Measurements from ENCODE around the gene MTHFR.

Gene MTHFR

GRCh38 chr1:11805422-11806306, at the start of gene MTHFR, which contains the start of gene CLCN6:
MTHFR (minus strand) TSS chr1:11805964; CDS start chr1:11803116, 2,848 bp downstream.
CLCN6 (plus strand) TSS chr1:11806191; CDS start chr1:11806263, 72 bp downstream.
- peak; percentile 92 for DNase-seq

- no peak for DNase-seq
Measured at GRCh38 chr1:11855430-11855829, 49.7 kb upstream of the MTHFR start.

- no peak for DNase-seq
Measured at GRCh38 chr1:11854519-11854918, 48.8 kb upstream of the MTHFR start.

- DNase-seq, result no peak
Measured at GRCh38 chr1:11851180-11851579, 45.4 kb upstream of the MTHFR start.

DNA sequence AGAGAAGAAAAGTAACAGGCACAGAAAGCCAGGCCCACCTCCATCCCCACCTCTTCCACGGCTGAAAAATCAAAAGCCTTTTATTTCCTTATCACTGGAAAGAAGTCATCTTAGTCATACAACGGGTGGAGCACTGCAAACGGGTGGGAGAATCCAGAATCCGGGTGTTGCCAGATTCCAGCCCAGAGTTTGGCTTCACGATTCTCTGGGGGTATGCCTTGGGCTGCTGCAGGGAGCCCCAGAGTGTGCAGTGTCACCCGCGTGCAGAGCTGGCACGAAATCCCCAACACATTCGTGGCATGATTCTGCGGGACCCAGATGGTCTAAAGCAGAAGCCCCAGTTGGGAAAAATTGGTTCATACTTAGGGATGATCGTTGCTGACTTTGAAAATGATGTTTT, 44.4 kb upstream of the MTHFR start:
- no peak for DNase-seq

DNA sequence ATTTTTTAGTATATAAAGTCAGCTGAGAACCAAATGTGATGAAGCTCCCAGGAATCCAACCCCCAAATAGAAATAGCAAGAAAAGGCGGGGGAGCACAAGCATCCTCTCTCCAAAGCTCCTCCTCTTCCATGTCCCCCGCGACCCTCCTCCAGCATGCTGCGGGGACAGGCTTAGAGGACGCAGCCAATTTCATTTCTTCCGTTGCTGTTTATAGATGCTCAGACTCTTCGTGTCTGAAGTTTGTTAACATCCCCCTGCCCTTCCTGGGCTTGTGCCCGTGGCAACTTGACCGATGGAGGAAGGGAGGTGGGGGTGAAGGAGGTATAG, 42.6 kb upstream of the MTHFR start:
- no peak for DNase-seq

GRCh38 chr1:11847667-11848372, 42.1 kb upstream of the MTHFR start, which contains the start of gene NPPA:
NPPA (minus strand) TSS chr1:11847783; CDS start chr1:11847684, 99 bp downstream.
- peak; percentile 90 for DNase-seq

DNA sequence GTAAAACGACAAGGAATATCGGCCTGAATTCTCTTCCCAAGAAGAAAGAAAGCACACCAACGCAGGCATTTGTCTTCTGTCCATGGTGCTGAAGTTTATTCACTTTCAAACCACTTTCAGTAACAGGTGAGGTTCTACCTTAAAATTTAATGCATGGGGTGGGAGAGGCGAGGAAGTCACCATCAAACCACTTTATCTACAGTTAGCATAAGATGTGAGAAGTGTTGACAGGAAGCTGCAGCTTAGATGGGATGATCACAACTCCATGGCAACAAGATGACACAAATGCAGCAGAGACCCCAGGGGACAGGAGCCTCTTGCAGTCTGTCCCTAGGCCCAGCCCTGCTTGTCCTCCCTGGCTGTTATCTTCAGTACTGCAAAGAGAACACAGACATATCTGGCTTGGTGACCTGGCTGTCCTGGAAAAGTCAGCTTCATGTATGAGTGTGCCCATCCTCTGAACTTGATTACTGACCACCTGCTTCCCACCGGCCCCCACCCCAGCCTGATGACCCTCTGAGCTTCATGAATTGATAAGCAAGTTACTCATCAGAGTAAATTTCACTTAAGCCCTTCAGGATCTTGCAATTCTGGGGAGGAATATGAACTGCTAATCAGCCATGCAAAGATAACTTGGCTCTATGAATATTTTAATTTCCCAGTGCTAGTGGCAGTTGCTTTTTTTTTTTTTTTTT, 40.0 kb upstream of the MTHFR start:
- no peak for DNase-seq

DNA sequence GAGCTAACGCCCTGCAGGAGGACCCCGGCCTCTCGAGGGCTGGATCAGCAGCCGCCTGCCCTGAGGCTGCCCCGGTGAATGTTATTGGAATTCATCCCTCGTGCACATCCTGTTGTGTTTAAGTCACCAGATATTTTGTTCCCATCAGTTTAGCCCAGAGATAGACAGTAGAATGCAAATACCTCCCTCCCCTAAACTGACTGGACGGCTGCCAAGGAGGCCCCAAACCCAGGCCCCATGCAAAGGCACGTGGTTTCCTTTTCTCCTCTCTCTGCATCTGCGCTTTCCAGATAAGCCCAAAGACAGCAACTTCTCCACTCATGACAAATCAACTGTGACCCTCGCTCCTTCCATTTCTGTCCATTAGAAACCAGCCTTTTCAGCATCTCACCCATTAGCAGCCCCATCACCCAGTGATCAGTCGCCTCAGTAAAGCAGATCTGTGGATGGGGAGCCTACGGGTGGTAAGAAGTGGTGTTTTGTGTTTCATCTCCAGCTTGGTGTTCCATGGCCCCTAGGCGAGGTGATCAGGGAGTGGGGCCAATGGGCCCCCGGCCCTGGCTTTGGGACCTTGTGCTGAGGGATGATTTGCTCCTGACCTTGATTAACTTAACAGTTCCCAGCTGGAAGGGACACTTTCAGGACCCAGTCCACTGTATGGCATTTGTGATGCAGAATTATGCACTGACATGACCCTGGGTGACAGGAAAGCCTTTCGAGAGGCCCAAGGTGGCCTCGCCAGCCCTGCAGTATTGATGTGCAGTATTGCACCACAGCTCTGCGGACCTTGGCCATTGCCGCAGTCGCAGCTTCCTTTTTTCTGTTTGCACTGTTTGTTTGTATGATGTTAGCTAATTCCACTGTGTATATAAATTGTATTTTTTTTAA, 36.6 kb upstream of the MTHFR start:
- no peak for DNase-seq

GRCh38 chr1:11841245-11842153, 35.7 kb upstream of the MTHFR start:
- DNase-seq, result no peak

DNA sequence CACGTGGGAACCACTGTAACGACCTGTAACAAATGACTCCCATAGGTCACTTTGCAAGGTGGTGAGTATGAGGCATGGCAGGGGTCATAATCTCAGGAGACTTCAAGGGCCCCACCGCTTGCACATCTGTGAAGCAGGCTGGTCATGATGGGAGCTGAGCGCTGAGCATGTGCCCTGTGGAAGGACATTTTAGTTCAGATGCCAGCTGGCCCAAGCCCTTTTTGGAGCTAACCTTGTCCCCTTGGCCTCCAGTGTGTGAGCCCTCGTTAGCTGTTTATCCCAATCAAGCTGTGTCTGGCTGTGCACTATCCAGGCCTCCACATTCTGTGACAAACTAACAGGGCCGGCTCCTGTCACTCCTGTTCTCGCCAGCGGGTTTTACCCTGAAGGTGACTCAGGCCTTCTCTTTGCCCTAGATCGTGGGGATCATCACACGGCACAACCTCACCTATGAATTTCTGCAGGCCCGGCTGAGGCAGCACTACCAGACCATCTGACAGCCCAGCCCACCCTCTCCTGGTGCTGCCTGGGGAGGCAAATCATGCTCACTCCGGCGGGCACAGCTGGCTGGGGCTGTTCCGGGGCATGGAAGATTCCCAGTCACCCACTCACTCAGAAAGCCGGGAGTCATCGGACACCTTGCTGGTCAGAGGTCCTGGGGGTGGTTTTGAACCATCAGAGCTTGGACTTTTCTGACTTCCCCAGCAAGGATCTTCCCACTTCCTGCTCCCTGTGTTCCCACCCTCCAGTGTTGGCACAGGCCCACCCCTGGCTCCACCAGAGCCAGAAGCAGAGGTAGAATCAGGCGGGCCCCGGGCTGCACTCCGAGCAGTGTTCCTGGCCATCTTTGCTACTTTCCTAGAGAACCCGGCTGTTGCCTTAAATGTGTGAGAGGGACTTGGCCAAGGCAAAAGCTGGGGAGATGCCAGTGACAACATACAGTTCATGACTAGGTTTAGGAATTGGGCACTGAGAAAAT, 34.3 kb upstream of the MTHFR start:
- DNase-seq, result no peak

DNA sequence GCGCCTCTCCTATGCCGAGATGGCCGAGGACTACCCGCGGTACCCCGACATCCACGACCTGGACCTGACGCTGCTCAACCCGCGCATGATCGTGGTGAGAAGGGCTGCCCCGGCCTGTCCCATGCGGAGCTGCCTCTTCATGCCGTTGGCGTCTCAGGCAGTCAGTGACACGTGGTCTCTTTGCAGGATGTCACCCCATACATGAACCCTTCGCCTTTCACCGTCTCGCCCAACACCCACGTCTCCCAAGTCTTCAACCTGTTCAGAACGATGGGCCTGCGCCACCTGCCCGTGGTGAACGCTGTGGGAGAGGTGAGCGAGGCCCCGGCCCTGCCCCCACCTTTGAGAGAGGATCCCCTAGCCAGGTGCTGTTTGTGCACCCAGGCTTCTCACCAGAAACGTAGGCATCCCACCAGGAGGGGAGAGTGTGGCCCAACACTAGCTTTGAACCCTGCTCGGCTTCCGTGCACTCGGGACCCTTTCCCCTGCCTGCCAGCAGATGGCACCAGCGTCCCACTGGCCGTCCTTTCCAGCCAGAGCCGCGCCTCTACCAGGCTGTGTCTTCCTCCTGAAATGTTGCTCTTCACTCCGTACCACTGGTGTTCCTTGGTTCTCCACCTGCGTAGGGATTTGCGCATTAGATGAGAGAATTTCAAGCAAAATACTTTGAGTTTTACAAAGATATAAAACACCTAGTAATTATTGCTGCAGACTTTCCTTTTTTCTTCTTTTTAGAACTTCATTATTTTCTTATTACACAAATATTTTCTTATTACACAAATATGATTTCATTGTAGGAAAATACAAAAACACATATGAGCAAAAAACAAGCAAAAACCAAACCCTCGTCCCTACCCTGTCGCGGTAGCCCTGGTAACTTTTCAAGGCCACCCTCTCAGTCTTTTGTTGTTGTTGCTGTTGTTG, 32.8 kb upstream of the MTHFR start:
- peak; percentile 42 for DNase-seq

DNA sequence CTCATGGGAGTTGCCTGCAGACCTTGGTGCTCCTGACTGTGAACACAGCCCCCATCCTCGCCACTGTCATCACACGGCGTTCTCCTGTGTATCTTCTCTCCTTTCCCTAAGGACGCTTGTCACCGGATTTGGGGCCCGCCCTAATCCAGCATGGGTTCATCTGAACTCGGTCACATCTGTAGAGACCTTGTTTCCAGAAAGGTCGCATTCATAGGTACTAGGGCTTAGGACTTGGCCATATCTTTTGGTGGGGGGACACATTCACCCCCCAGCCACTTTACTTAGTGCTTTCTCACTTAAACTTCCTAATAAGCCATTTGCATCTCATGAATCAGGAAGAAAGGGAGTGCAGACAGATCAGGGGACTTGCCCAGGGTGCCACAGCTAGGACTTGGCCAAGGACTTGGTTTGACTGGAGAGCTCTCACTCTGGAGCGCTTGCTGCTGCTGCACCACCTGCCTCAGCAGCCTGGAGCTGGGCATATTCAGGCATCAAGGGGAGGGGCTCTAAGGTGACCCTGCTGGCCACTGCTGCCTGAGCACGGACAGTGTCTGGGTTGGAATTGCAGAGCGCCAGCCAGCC, 32.1 kb upstream of the MTHFR start:
- DNase-seq, result no peak

GRCh38 chr1:11836955-11837766, 31.4 kb upstream of the MTHFR start:
- no peak for DNase-seq

- DNase-seq, result no peak
Measured at GRCh38 chr1:11835441-11836225, 29.9 kb upstream of the MTHFR start.

- DNase-seq, result no peak
Measured at GRCh38 chr1:11833900-11834299, 28.1 kb upstream of the MTHFR start.

DNA sequence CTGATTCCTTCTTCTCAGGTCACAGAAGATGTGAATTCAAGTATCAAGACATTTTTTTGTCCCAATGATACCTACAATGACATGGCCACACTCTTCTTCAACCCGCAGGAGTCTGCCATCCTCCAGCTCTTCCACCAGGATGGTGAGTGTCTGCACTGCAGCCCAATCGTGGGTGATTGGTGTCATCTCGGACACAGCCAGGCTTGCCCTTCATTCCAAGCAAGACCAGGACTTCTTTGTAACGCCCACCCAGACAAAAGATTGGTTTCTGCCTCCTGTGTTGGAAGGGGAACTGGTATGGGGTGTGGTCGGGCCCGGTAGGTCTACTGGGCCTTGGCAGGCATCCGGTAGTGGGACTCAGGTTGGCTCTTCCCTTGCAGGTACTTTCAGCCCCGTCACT, 27.7 kb upstream of the MTHFR start:
- no peak for DNase-seq

Data from NCI-H1694 (cell line).